SK-N-SH treated with all-trans-retinoic acid at 6 μM for 48 hours (cell line): ENCODE results near the gene MAPK12.

Experiments
- OSR1 ChIP-seq: fragments of 250-450 bp; sonication (Bioruptor Pico); IDR thresholded peaks from 2 replicates; pipeline ENCODE4 v1.8.0; 2022; ENCODE audit warnings: moderate library complexity, mild to moderate bottlenecking, inconsistent platforms
- PPARA ChIP-seq: fragments of 250-450 bp; sonication (Bioruptor Pico); IDR thresholded peaks from 2 replicates; pipeline ENCODE4 v1.5.0; 2020; ENCODE audit warnings: mild to moderate bottlenecking, borderline replicate concordance
- TSHZ2 ChIP-seq: fragments of 250-450 bp; sonication (Bioruptor Pico); IDR thresholded peaks from 2 replicates; pipeline ENCODE4 v1.5.0; 2020; ENCODE audit warnings: mild to moderate bottlenecking, moderate library complexity
- TF ChIP-seq, protein P1 (sequence below): fragments of 250-450 bp; sonication (Bioruptor Pico); IDR thresholded peaks from 2 replicates; pipeline ENCODE4 v1.5.1; 2020; ENCODE audit warnings: low read depth, mild to moderate bottlenecking, moderate library complexity

DNA sequence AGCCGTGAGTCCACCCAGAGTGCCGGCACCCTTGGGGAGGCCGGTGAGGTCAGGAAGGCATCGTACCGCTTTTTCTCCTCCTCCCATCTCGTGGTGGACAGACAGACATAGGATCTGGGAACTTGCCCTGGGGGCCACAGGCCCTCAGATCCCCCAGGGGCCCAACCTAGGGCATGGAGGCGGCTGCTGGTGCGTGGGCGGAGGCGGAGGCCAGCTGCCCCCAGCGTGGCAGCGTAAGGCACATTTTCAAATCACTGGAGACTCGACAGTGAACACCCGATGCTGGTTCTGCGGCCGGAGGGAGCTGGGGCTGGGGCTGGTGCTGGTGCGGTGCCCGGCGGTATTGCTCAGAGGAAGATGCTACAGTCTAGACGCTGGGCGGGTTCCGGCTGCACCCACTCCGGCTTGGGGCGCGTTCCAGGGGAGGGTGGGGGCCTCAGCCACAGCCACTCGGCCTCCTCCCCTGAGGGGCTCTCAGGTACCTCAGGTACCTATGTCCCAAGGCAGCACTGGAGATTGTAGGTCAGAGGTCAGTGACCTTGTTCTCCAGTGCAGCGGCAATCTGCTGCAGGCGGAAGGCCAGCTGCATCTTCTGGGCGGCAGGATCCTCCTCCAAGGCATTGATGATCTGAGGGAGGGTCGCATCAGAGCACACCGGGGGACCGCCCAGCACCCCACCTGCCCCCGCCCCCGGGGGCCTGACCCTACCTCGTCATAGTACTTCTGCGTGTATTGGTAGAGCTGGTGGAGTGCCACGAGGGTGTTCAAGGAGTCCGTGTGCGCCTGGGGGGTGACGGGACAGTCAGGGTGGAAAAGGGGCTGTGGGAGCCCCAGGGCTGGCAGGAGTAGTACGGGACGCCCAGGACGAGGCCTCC is 13.9 kb upstream of the MAPK12 start:
- no peak for TF ChIP-seq OSR1 (CRISPR knock-in tag)
- TF ChIP-seq, protein P1, sequence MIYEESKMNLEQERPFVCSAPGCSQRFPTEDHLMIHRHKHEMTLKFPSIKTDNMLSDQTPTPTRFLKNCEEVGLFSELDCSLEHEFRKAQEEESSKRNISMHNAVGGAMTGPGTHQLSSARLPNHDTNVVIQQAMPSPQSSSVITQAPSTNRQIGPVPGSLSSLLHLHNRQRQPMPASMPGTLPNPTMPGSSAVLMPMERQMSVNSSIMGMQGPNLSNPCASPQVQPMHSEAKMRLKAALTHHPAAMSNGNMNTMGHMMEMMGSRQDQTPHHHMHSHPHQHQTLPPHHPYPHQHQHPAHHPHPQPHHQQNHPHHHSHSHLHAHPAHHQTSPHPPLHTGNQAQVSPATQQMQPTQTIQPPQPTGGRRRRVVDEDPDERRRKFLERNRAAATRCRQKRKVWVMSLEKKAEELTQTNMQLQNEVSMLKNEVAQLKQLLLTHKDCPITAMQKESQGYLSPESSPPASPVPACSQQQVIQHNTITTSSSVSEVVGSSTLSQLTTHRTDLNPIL (CRISPR knock-in tag), result no peak
- TF ChIP-seq TSHZ2 (CRISPR knock-in tag), result no peak
- no peak for TF ChIP-seq PPARA
